Large intestine (tissue), 3 donors: Measurements from ENCODE around the gene PBOV1. TPM values are rescaled to one million over a fixed set of nuclear protein-coding genes. Genes with fewer than 3 reads are reported as not detected.
"Not testable (repeated sequence)": the region's sequence is repeated elsewhere in the genome, so short reads cannot be mapped to it uniquely, and the experiment has no call there.

Experiments used
- DNase-seq, 2 donors: peaks; one replicate each; pipeline versions ENCODE4 v3.0.0 to v3.0.0-alpha.2; 2013
- H3K27ac ChIP-seq: one replicate; pipeline ENCODE4 v1.5.1; 2013; ENCODE audit warnings: low read length
- H3K27me3 ChIP-seq: 2 replicates; pipeline ENCODE4 v1.6.1; 2013; ENCODE audit warnings: low read length; ENCODE audit not compliant: control insufficient read depth, insufficient read depth
- H3K36me3 ChIP-seq: 2 replicates; pipeline ENCODE4 v1.6.1; 2013; ENCODE audit warnings: low read length; ENCODE audit not compliant: control insufficient read depth, insufficient read depth
- H3K4me1 ChIP-seq: one replicate; pipeline ENCODE4 v1.6.1; 2013; ENCODE audit warnings: low read length; ENCODE audit not compliant: control insufficient read depth, insufficient read depth
- H3K4me3 ChIP-seq: one replicate; pipeline ENCODE4 v1.5.1; 2013; ENCODE audit warnings: low read length
- H3K9me3 ChIP-seq: one replicate; pipeline ENCODE4 v1.6.1; 2013; ENCODE audit warnings: mild to moderate bottlenecking, low read depth, low read length, moderate library complexity; ENCODE audit not compliant: control insufficient read depth
- WGBS: methylation state at CpG from one replicate; pipeline ENCODE4 v1.1.5; 2013; ENCODE audit warnings: low lambda C conversion rate; ENCODE audit not compliant: insufficient coverage; 5-methylcytosine and 5-hydroxymethylcytosine counted together
- polyA plus RNA-seq: library from polyadenylated mRNA; unstranded; fragments of 120-200 nt; gene quantifications from one replicate; pipeline ENCODE4 v1.2.1, GENCODE V29; 2013

Gene PBOV1
- polyA plus RNA-seq, 1 donor = not detected

GRCh38 chr6:138227316-138227781 is 9.1 kb upstream of the PBOV1 start:
- 20% methylated on average over 1 of the region's 8 CpGs for WGBS
- DNase-seq = peak; percentile 7 to 74
- H3K9me3 ChIP-seq = no peaks in the 10 kb centered on the region
- H3K27me3 ChIP-seq = no peaks in the 10 kb centered on the region
- H3K27ac ChIP-seq = peak overlapping the region; percentile 33
- peaks cover 19% of the 10 kb centered on the region for H3K4me1 ChIP-seq
- no peaks in the 10 kb centered on the region for H3K36me3 ChIP-seq
- no peak overlapping the region for H3K4me3 ChIP-seq

- no peak for DNase-seq
- H3K27ac ChIP-seq = peak overlapping the region; percentile 33
- no peaks in the 10 kb centered on the region for H3K27me3 ChIP-seq
- no peaks in the 10 kb centered on the region for H3K36me3 ChIP-seq
- no peak overlapping the region for H3K4me3 ChIP-seq
- WGBS = 40% methylated on average over 1 of the region's 4 CpGs
- peaks cover 17% of the 10 kb centered on the region for H3K4me1 ChIP-seq
- no peaks in the 10 kb centered on the region for H3K9me3 ChIP-seq
These were observed 8.5 kb upstream of the PBOV1 start for GRCh38 chr6:138226700-138227315.

- no peak for DNase-seq
- 100% methylated on average over 1 of the region's 4 CpGs for WGBS
- Histone ChIP-seq H3K9me3 (no peaks in the 10 kb centered on the region), H3K27me3 (no peaks in the 10 kb centered on the region), H3K4me1 (peaks cover 17% of the 10 kb centered on the region), H3K27ac (no peak overlapping the region), H3K4me3 (no peak overlapping the region), H3K36me3 (no peaks in the 10 kb centered on the region)
These were observed 7.7 kb upstream of the PBOV1 start for GRCh38 chr6:138225953-138226352.

- Histone ChIP-seq H3K27ac (no peak overlapping the region), H3K9me3 (no peaks in the 10 kb centered on the region), H3K36me3 (no peaks in the 10 kb centered on the region)
These were observed 4.7 kb upstream of the PBOV1 start for GRCh38 chr6:138222901-138223546.

GRCh38 chr6:138219901-138220300 is 1.6 kb upstream of the PBOV1 start:
- no peak for DNase-seq
- Histone ChIP-seq H3K27me3 (no peaks in the 10 kb centered on the region), H3K4me3 (no peak overlapping the region), H3K27ac (no peak overlapping the region), H3K36me3 (no peaks in the 10 kb centered on the region), H3K4me1 (no peaks in the 10 kb centered on the region), H3K9me3 (no peaks in the 10 kb centered on the region)
- WGBS = 80% methylated on average over 1 of the region's 4 CpGs

More at GRCh38 chr6:138222901-138223546, 4.7 kb upstream of the PBOV1 start:
- Histone ChIP-seq H3K4me1 (peaks cover 14% of the 10 kb centered on the region), H3K27me3 (no peaks in the 10 kb centered on the region), H3K4me3 (no peak overlapping the region)
- no peak for DNase-seq
- 90% methylated on average over 2 of the region's 4 CpGs for WGBS

GRCh38 chr6:138219398-138219797 is 1.1 kb upstream of the PBOV1 start:
- H3K4me3 ChIP-seq = no peak overlapping the region
- no peaks in the 10 kb centered on the region for H3K36me3 ChIP-seq
- 100% methylated on average over 1 of the region's 3 CpGs for WGBS
- H3K9me3 ChIP-seq = no peaks in the 10 kb centered on the region
- H3K27me3 ChIP-seq = no peaks in the 10 kb centered on the region
- no peak for DNase-seq
- H3K27ac ChIP-seq = no peak overlapping the region
- no peaks in the 10 kb centered on the region for H3K4me1 ChIP-seq

- WGBS = 31% methylated on average over 2 of the region's 7 CpGs
- peak in 1 of 2 donors; percentile 51 for DNase-seq
- H3K4me1 ChIP-seq = no peaks in the 10 kb centered on the region
- no peaks in the 10 kb centered on the region for H3K27me3 ChIP-seq
- H3K9me3 ChIP-seq = no peaks in the 10 kb centered on the region
- no peaks in the 10 kb centered on the region for H3K36me3 ChIP-seq
- no peak overlapping the region for H3K4me3 ChIP-seq
- H3K27ac ChIP-seq = no peak overlapping the region
These were observed 3.1 kb downstream of the PBOV1 start for GRCh38 chr6:138215093-138215782.

- no CpG with 5 or more reads among the region's 2 CpGs for WGBS
These were observed 5.8 kb downstream of the PBOV1 start for GRCh38 chr6:138212530-138212929.

GRCh38 chr6:138211601-138212000 is 6.7 kb downstream of the PBOV1 start:
- H3K27me3 ChIP-seq = no peaks in the 10 kb centered on the region
- DNase-seq = no peak
- 100% methylated on average over 2 of the region's 5 CpGs for WGBS
- H3K4me1 ChIP-seq = no peaks in the 10 kb centered on the region
- no peaks in the 10 kb centered on the region for H3K9me3 ChIP-seq
- no peak overlapping the region for H3K27ac ChIP-seq
- no peak overlapping the region for H3K4me3 ChIP-seq
- no peaks in the 10 kb centered on the region for H3K36me3 ChIP-seq

More at GRCh38 chr6:138212530-138212929, 5.8 kb downstream of the PBOV1 start:
- H3K4me1 ChIP-seq, H3K27ac ChIP-seq, H3K9me3 ChIP-seq, H3K4me3 ChIP-seq, H3K36me3 ChIP-seq, DNase-seq, H3K27me3 ChIP-seq: not testable (repeated sequence)

GRCh38 chr6:138211048-138211581 is 7.2 kb downstream of the PBOV1 start:
- no peak for DNase-seq
- no peaks in the 10 kb centered on the region for H3K27me3 ChIP-seq
- no peak overlapping the region for H3K4me3 ChIP-seq
- WGBS = no CpG with 5 or more reads among the region's 2 CpGs
- no peaks in the 10 kb centered on the region for H3K4me1 ChIP-seq
- H3K27ac ChIP-seq = no peak overlapping the region
- no peaks in the 10 kb centered on the region for H3K36me3 ChIP-seq
- no peaks in the 10 kb centered on the region for H3K9me3 ChIP-seq
